H1 (cell line): Measurements from ENCODE around the gene TPSG1. TPM values are rescaled to one million over a fixed set of nuclear protein-coding genes. Genes with fewer than 3 reads are reported as not detected.

Experiments used
- CTCF ChIA-PET: fragments of 300-600 bp; sonication (Branson Sonifier 250); formaldehyde crosslinking; loops from one replicate; lab custom pipeline; 2021; ENCODE audit not compliant: partially characterized antibody; lab: Charles Lee
- POLR2A ChIA-PET: fragments of 300-600 bp; sonication (Branson Sonifier 250); formaldehyde crosslinking; loops from one replicate; lab custom pipeline; 2021; ENCODE audit warnings: inconsistent platforms; ENCODE audit not compliant: partially characterized antibody; lab: Charles Lee
- DNase-seq, 2 experiments: peaks; one replicate each; pipeline versions ENCODE4 v3.0.0 to v3.0.0-alpha.2; 2010 to 2022; ENCODE audit warnings: low spot score in 2 of 2, low read depth in 1 of 2, mixed read lengths in 1 of 2
- FAIRE-seq: peaks from 2 replicates; lab custom pipeline; 2011; peaks lifted over from hg19 to GRCh38; lab: Jason Lieb, UNC
- H2AFZ ChIP-seq: 2 replicates; pipeline ENCODE4 v1.8.1; 2012; ENCODE audit warnings: low read length, inconsistent platforms
- H2AK5ac ChIP-seq: 2 replicates; pipeline ENCODE4 v1.6.1; 2013; ENCODE audit warnings: low read depth, low read length
- H2BK120ac ChIP-seq: replicated peaks from 2 replicates; pipeline ENCODE3; 2013; ENCODE audit warnings: low read depth, low read length, inconsistent platforms
- H2BK12ac ChIP-seq: 2 replicates; pipeline ENCODE4 v1.6.1; 2013; ENCODE audit warnings: low read depth, low read length
- H2BK15ac ChIP-seq: 2 replicates; pipeline ENCODE4 v1.6.1; 2013; ENCODE audit warnings: low read length
- H2BK20ac ChIP-seq: 2 replicates; pipeline ENCODE4 v1.6.1; 2013; ENCODE audit warnings: low read length
- H2BK5ac ChIP-seq: 2 replicates; pipeline ENCODE4 v1.6.1; 2013; ENCODE audit warnings: low read depth, low read length
- H3K14ac ChIP-seq: 2 replicates; pipeline ENCODE4 v1.6.1; 2013; ENCODE audit warnings: inconsistent platforms; ENCODE audit not compliant: insufficient read length
- H3K18ac ChIP-seq: 2 replicates; pipeline ENCODE4 v1.6.1; 2013; ENCODE audit warnings: low read length; ENCODE audit errors: extremely low read depth
- H3K23ac ChIP-seq: 2 replicates; pipeline ENCODE4 v1.6.1; 2013; ENCODE audit warnings: inconsistent platforms; ENCODE audit not compliant: insufficient read length
- H3K23me2 ChIP-seq: 2 replicates; pipeline ENCODE4 v1.6.1; 2013; ENCODE audit warnings: low read depth, low read length
- H3K27ac ChIP-seq: 2 replicates; pipeline ENCODE4 v1.6.1; 2011; ENCODE audit warnings: low read depth, low read length, inconsistent platforms
- H3K27me3 ChIP-seq, 4 experiments: replicated peaks in 1 of 4; 1 replicate in 1 of 4; 2 replicates in 3 of 4; pipeline versions ENCODE4 v1.6.1 to v1.8.1; 2011 to 2013; ENCODE audit warnings: low read length in 3 of 4, mild to moderate bottlenecking in 3 of 4, inconsistent platforms in 2 of 4, mixed read lengths in 2 of 4, moderate library complexity in 1 of 4; ENCODE audit not compliant: control insufficient read depth in 3 of 4, insufficient read depth in 3 of 4; ENCODE audit errors: extremely low read depth in 1 of 4
- H3K36me3 ChIP-seq, 4 experiments: 2 replicates each; pipeline versions ENCODE4 v1.6.1 to v1.8.1; 2011 to 2013; ENCODE audit warnings: mild to moderate bottlenecking in 4 of 4, low read length in 3 of 4, moderate library complexity in 2 of 4, control low read depth in 1 of 4, inconsistent platforms in 1 of 4; ENCODE audit not compliant: insufficient read depth in 4 of 4, control insufficient read depth in 2 of 4
- H3K4ac ChIP-seq: replicated peaks from 2 replicates; pipeline ENCODE3; 2013; ENCODE audit warnings: low read length, low read depth, mixed read lengths, inconsistent platforms; ENCODE audit not compliant: insufficient read length
- H3K4me1 ChIP-seq, 4 experiments: replicated peaks in 1 of 4; 1 replicate in 1 of 4; 2 replicates in 3 of 4; pipeline versions ENCODE4 v1.6.1 to v1.8.1; 2011 to 2013; ENCODE audit warnings: low read length in 3 of 4, inconsistent platforms in 2 of 4, mixed read lengths in 1 of 4; ENCODE audit not compliant: insufficient read depth in 4 of 4, control insufficient read depth in 3 of 4
- H3K4me2 ChIP-seq, 2 experiments: 2 replicates each; pipeline versions ENCODE4 v1.6.1 to v1.8.1; 2011 to 2013; ENCODE audit warnings: low read depth in 2 of 2, low read length in 2 of 2, control low read depth in 1 of 2, inconsistent platforms in 1 of 2, mild to moderate bottlenecking in 1 of 2; ENCODE audit not compliant: insufficient read depth in 1 of 2
- H3K4me3 ChIP-seq, 4 experiments: fragments of 200-600, 300-600 bp in 1 of 4; sonication (generic), shearing (Covaris generic), sonication (Bioruptor Twin) in 1 of 4; 2 replicates each; pipeline versions ENCODE4 v1.5.1 to v1.8.1; 2011 to 2016; ENCODE audit warnings: low read length in 4 of 4, low read depth in 3 of 4, control low read depth in 2 of 4, inconsistent platforms in 2 of 4, mild to moderate bottlenecking in 2 of 4, mixed read lengths in 1 of 4, moderate library complexity in 1 of 4; ENCODE audit not compliant: insufficient read depth in 2 of 4; ENCODE audit errors: extremely low read depth in 1 of 4
- H3K56ac ChIP-seq: replicated peaks from 2 replicates; pipeline ENCODE3; 2013; ENCODE audit warnings: low read depth, mild to moderate bottlenecking, mixed read lengths, low read length, inconsistent platforms; ENCODE audit not compliant: insufficient read length
- H3K79me1 ChIP-seq: 2 replicates; pipeline ENCODE4 v1.6.1; 2013; ENCODE audit warnings: low read depth, low read length, control low read depth
- H3K79me2 ChIP-seq, 2 experiments: 2 replicates each; pipeline versions ENCODE4 v1.6.1 to v1.8.1; 2012 to 2013; ENCODE audit warnings: low read length in 2 of 2, mild to moderate bottlenecking in 2 of 2, inconsistent platforms in 1 of 2; ENCODE audit not compliant: insufficient read depth in 2 of 2, control insufficient read depth in 1 of 2
- H3K9ac ChIP-seq, 4 experiments: replicated peaks in 1 of 4; 1 replicate in 1 of 4; 2 replicates in 3 of 4; pipeline versions ENCODE4 v1.6.1 to v1.8.1; 2011 to 2013; ENCODE audit warnings: low read depth in 3 of 4, low read length in 3 of 4, control low read depth in 2 of 4, mild to moderate bottlenecking in 2 of 4, moderate library complexity in 2 of 4, inconsistent platforms in 1 of 4; ENCODE audit errors: extremely low read depth in 1 of 4
- H3K9me3 ChIP-seq, 2 experiments: 2 replicates each; pipeline versions ENCODE4 v1.6.1 to v1.8.1; 2012 to 2013; ENCODE audit warnings: mild to moderate bottlenecking in 2 of 2, moderate library complexity in 2 of 2, control low read depth in 1 of 2, inconsistent platforms in 1 of 2, low read depth in 1 of 2, low read length in 1 of 2, mixed read lengths in 1 of 2; ENCODE audit not compliant: insufficient read depth in 2 of 2
- H4K20me1 ChIP-seq, 2 experiments: replicated peaks in 1 of 2; 2 replicates each; pipeline versions ENCODE3 to v1.8.1; 2011 to 2013; ENCODE audit warnings: inconsistent platforms in 2 of 2, low read length in 2 of 2, mild to moderate bottlenecking in 1 of 2; ENCODE audit not compliant: insufficient read depth in 2 of 2, control insufficient read depth in 1 of 2
- H4K5ac ChIP-seq: 2 replicates; pipeline ENCODE4 v1.6.1; 2013; ENCODE audit warnings: low read length, low read depth, mixed read lengths, inconsistent platforms; ENCODE audit not compliant: insufficient read length
- H4K8ac ChIP-seq: 2 replicates; pipeline ENCODE4 v1.8.0; 2013; ENCODE audit warnings: mild to moderate bottlenecking, moderate library complexity, low read length, inconsistent platforms; ENCODE audit not compliant: insufficient read depth; ENCODE audit errors: extremely low read depth
- H4K91ac ChIP-seq: replicated peaks from 2 replicates; pipeline ENCODE3; 2013; ENCODE audit warnings: low read length, mixed read lengths, inconsistent platforms; ENCODE audit not compliant: insufficient read length
- ATF3 ChIP-seq: IDR thresholded peaks from 2 replicates; pipeline ENCODE4 v1.6.1; 2011; ENCODE audit warnings: low read depth, mild to moderate bottlenecking, low read length; ENCODE audit not compliant: insufficient read depth
- CHD1 ChIP-seq: IDR thresholded peaks from 2 replicates; pipeline ENCODE4 v1.6.1; 2012; ENCODE audit warnings: low read depth, low read length, improper control_type of control experiment
- CHD2 ChIP-seq: IDR thresholded peaks from 2 replicates; pipeline ENCODE4 v1.6.1; 2012; ENCODE audit warnings: low read length, improper control_type of control experiment
- EGR1 ChIP-seq: IDR thresholded peaks from 2 replicates; pipeline ENCODE4 v1.6.1; 2011; ENCODE audit warnings: low read depth, low read length, borderline replicate concordance
- FOSL1 ChIP-seq: IDR thresholded peaks from 2 replicates; pipeline ENCODE4 v1.6.1; 2011; ENCODE audit warnings: mild to moderate bottlenecking, low read depth, low read length, moderate library complexity; ENCODE audit not compliant: insufficient read depth
- HDAC2 ChIP-seq, 2 experiments: fragments of 300-600 bp in 1 of 2; sonication (generic) in 1 of 2; IDR thresholded peaks; 2 replicates each; pipeline ENCODE4 v1.6.1; 2011 to 2012; ENCODE audit warnings: low read depth in 2 of 2, low read length in 2 of 2, mild to moderate bottlenecking in 2 of 2, moderate library complexity in 2 of 2, borderline replicate concordance in 1 of 2, inconsistent platforms in 1 of 2
- KDM5A ChIP-seq: fragments of 200-600 bp; IDR thresholded peaks from 2 replicates; pipeline ENCODE4 v1.7.1; 2012; ENCODE audit warnings: mild to moderate bottlenecking, low read length, inconsistent platforms, mixed read lengths
- POLR2AphosphoS5 ChIP-seq: IDR thresholded peaks from 2 replicates; pipeline ENCODE4 v1.6.1; 2011; ENCODE audit warnings: low read depth, low read length
- RFX5 ChIP-seq: IDR thresholded peaks from 2 replicates; pipeline ENCODE4 v1.6.1; 2011; ENCODE audit warnings: low read depth, low read length, improper control_type of control experiment, borderline replicate concordance
- RNF2 ChIP-seq: fragments of 200-900, 300-1000 bp; sonication (generic); IDR thresholded peaks from 2 replicates; pipeline ENCODE4 v1.7.1; 2016; ENCODE audit warnings: borderline replicate concordance, low read depth, mild to moderate bottlenecking, antibody characterized with exemption, low read length; ENCODE audit not compliant: poor library complexity, severe bottlenecking; ENCODE audit errors: missing control alignments
- RXRA ChIP-seq: IDR thresholded peaks from 2 replicates; pipeline ENCODE4 v1.6.1; 2011; ENCODE audit warnings: low read depth, mild to moderate bottlenecking, low read length, moderate library complexity; ENCODE audit not compliant: insufficient read depth
- SIX5 ChIP-seq: IDR thresholded peaks from 2 replicates; pipeline ENCODE4 v1.6.1; 2011; ENCODE audit warnings: mild to moderate bottlenecking, low read depth, low read length
- TAF7 ChIP-seq: optimal IDR thresholded peaks from 2 replicates; pipeline ENCODE3; 2011; ENCODE audit warnings: low read depth, mild to moderate bottlenecking, inconsistent platforms, low read length, moderate library complexity, borderline replicate concordance
- YY1 ChIP-seq: IDR thresholded peaks from 2 replicates; pipeline ENCODE4 v1.6.1; 2011; ENCODE audit warnings: low read depth, mild to moderate bottlenecking, low read length
- WGBS, 2 experiments: shearing (Covaris generic) in 1 of 2; methylation state at CpG; one replicate each; pipeline versions ENCODE4 v1.1.6 to v1.1.7; 2013 to 2015; ENCODE audit warnings: low lambda C conversion rate in 2 of 2, mixed read lengths in 2 of 2, inconsistent platforms in 1 of 2, low coverage in 1 of 2, missing lambda C conversion rate in 1 of 2; ENCODE audit not compliant: insufficient replicate concordance in 2 of 2, insufficient coverage in 1 of 2, insufficient read length in 1 of 2; ENCODE audit errors: extremely low coverage in 1 of 2, missing lambda C conversion rate in 1 of 2; 5-methylcytosine and 5-hydroxymethylcytosine counted together
- polyA plus RNA-seq, 7 experiments: library from polyadenylated mRNA; depleted of rRNA in 3 of 7; stranded (reverse) in 5 of 7; unstranded in 2 of 7; fragments of >200 nt in 5 of 7; fragments of 200-250 nt in 2 of 7; gene quantifications; 1 replicate in 5 of 7; 2 replicates in 1 of 7; 4 replicates in 1 of 7; pipeline versions ENCODE4 v1.2.1 to v1.2.3, GENCODE V29; 2011 to 2013; ENCODE audit warnings: missing spikeins in 2 of 7, mixed read lengths in 2 of 7
- total RNA-seq: library from RNA; stranded (reverse); fragmentation: NEBNext Ultra II Directional; extraction: Animal tissue kit (Norgen Biotek cat#: 25700); gene quantifications from 2 replicates; pipeline ENCODE4 v1.2.1, GENCODE V29; 2021

Gene TPSG1
- total and polyA plus RNA-seq, 2 of the 8 experiments (the other 6 are each of a cell fraction or from before 2014, with no cell fraction given), result not detected

- Histone ChIP-seq H3K23ac (no peak overlapping the region), H4K8ac (no peak overlapping the region), H2BK5ac (no peak overlapping the region), H3K79me2 (no peaks in the 10 kb centered on the region), H3K27me3 (no peaks in the 10 kb centered on the region), H2BK12ac (no peak overlapping the region), H2AK5ac (no peak overlapping the region), H2AFZ (no peak overlapping the region), H2BK120ac (no peak overlapping the region), H3K56ac (no peak overlapping the region), H3K9me3 (no peaks in the 10 kb centered on the region), H3K27ac (no peak overlapping the region), H3K18ac (no peak overlapping the region), H3K9ac (no peak overlapping the region), H3K4me3 (no peak overlapping the region), H3K4me1 (no peaks in the 10 kb centered on the region), H4K5ac (no peak overlapping the region), H2BK20ac (no peak overlapping the region), H2BK15ac (no peak overlapping the region), H3K4ac (no peak overlapping the region), H3K36me3 (peaks cover 2 to 60% (median 9%) of the 10 kb centered on the region in 4 experiments; a peak in 6 of 8 replicates), H3K79me1 (no peaks in the 10 kb centered on the region), H3K4me2 (no peak overlapping the region), H4K20me1 (peaks cover 0 to 6% of the 10 kb centered on the region in 2 experiments), H3K23me2 (no peaks in the 10 kb centered on the region), H4K91ac (no peak overlapping the region), H3K14ac (no peak overlapping the region)
- ChIA-PET CTCF (no interaction called here), POLR2A (no interaction called here)
- no peak for DNase-seq
- 98% methylated on average over 22 of the region's 24 CpGs; no CpG with 5 or more reads in 1 of the 2 experiments for WGBS, 2 experiments
- FAIRE-seq, result no peak
- TF ChIP-seq SIX5 (no peak), RFX5 (no peak), EGR1 (no peak), HDAC2 (IDR thresholded peaks at IDR 0.05; ENCODE audit: borderline replicate concordance in 1 of 2, low read depth in 2 of 2, low read length in 2 of 2) (no peak), POLR2AphosphoS5 (no peak), ATF3 (no peak), CHD1 (no peak), CHD2 (no peak), TAF7 (no peak), YY1 (no peak), FOSL1 (no peak), KDM5A (no peak), RNF2 (no peak), RXRA (no peak)
These were observed 7.5 kb downstream of the TPSG1 start for GRCh38 chr16:1217526-1217925.
